ENCODE results near the gene SPAG16.

GRCh38 chr2:213252206-213252605 is 32.1 kb upstream of the SPAG16 start:
- TF ChIP-seq ZNF274 (IDR thresholded peaks at IDR 0.05; ENCODE audit: low read depth, low read length) = no peak
- no peak for TF ChIP-seq YY1 (IDR thresholded peaks at IDR 0.05; ENCODE audit: insufficient read depth, insufficient read length)
- no peak for TF ChIP-seq SUZ12 (IDR thresholded peaks at IDR 0.05; ENCODE audit: extremely low read depth, insufficient read depth, insufficient read length)

Measured in NT2/D1 (cell line).